ENCODE results near the gene ENTPD2. TPM values are rescaled to one million over a fixed set of nuclear protein-coding genes. Genes with fewer than 3 reads are reported as not detected.
A peak's percentile ranks its signal among the peaks of the same experiment; 100 is the strongest.

Gene ENTPD2
- total and polyA plus RNA-seq, 9 of the 15 experiments (the other 6 are each of a cell fraction or from before 2014, with no cell fraction given) = 0.04 to 0.60 (median 0.14) TPM; not detected in 4

DNA sequence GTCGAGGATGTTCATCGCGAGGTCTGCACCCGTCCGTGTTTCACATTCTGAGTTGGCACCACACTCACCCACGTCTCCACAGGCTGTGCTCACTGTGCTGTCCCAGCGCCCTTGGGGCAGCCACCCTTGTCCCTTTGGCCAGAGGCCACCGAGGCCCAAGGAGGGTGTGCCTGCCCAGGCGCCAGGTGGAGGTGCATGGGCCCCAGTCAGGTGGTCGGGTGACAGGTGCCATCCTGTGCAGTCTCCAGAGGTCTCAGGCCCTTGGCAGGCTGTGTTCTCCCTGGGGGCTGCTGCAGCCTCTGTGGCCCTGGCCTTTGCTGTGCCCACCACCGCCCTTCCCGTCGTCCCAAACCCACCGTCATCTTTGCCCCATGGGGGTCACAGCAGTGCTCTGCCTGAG lies 45.4 kb upstream of the ENTPD2 start:
- DNase-seq (ENCODE audit: extremely low read depth in 1 of 4, low spot score in 3 of 4) (no peak), ATAC-seq (no peak), FAIRE-seq (no peak)
- Histone ChIP-seq H3K4me2 (ENCODE audit: insufficient read depth, low read length) (no peak overlapping the region), H3K79me2 (ENCODE audit: control insufficient read depth, insufficient read depth, low read length) (no peaks in the 10 kb centered on the region), H3K36me3 (ENCODE audit: control insufficient read depth, insufficient read depth, low read length) (peaks cover 81% of the 10 kb centered on the region), H3K9me1 (ENCODE audit: control insufficient read depth, insufficient read depth, low read length) (no peaks in the 10 kb centered on the region), H3K4me3 (no peak overlapping the region), H3K9me3 (replicated peaks; ENCODE audit: control insufficient read depth, insufficient read depth, low read depth, low read length) (peaks cover 22% of the 10 kb centered on the region), H3K27me3 (ENCODE audit: control insufficient read depth in 2 of 2, insufficient read depth in 2 of 2, low read length in 2 of 2) (no peaks in the 10 kb centered on the region), H3K4me1 (replicated peaks in 1 of 2; ENCODE audit: control insufficient read depth in 2 of 2, insufficient read depth in 2 of 2, low read length in 2 of 2) (peaks cover 0 to 11% of the 10 kb centered on the region in 2 experiments; a peak in 1 of 5 replicates), H3K9ac (ENCODE audit: insufficient read depth in 1 of 2, low read depth in 2 of 2, low read length in 2 of 2) (peak overlapping the region in 1 of 2 experiments; percentile 58; a peak in 1 of 4 replicates), H3K27ac (ENCODE audit: extremely low read depth, low read depth, low read length) (no peak overlapping the region), H4K20me1 (replicated peaks; ENCODE audit: control insufficient read depth, insufficient read depth, low read length) (no peaks in the 10 kb centered on the region), H2AFZ (ENCODE audit: low read depth, low read length) (no peak overlapping the region)
- intact Hi-C loops (cut with micrococcal nuclease) = no loop called here
- BruUV-seq (replicated peaks) = no TSS peak
- CTCF ChIA-PET (ENCODE audit: low intra/inter-chr PET ratio) = no interaction called here
- POLR2A ChIA-PET = no interaction called here
- WGBS (ENCODE audit: insufficient coverage, low coverage, missing lambda C conversion rate) = 95% methylated on average over 8 of the region's 14 CpGs
- TF ChIP-seq RBM25 (IDR thresholded peaks at IDR 0.05; ENCODE audit: low read depth, low read length, severe bottlenecking) (no peak), RBFOX2 (IDR thresholded peaks at IDR 0.05; ENCODE audit: low read depth, low read length) (0 out of 2 replicates have a peak, but pooled peaks have one; percentile 34), RBM14 (IDR thresholded peaks at IDR 0.05; ENCODE audit: borderline replicate concordance, insufficient read depth, low read depth, low read length) (no peak), POLR2G (IDR thresholded peaks at IDR 0.05; ENCODE audit: low read depth, low read length) (peak; percentile 40)
- in situ Hi-C loops (cut with MboI) = no loop called here

DNA sequence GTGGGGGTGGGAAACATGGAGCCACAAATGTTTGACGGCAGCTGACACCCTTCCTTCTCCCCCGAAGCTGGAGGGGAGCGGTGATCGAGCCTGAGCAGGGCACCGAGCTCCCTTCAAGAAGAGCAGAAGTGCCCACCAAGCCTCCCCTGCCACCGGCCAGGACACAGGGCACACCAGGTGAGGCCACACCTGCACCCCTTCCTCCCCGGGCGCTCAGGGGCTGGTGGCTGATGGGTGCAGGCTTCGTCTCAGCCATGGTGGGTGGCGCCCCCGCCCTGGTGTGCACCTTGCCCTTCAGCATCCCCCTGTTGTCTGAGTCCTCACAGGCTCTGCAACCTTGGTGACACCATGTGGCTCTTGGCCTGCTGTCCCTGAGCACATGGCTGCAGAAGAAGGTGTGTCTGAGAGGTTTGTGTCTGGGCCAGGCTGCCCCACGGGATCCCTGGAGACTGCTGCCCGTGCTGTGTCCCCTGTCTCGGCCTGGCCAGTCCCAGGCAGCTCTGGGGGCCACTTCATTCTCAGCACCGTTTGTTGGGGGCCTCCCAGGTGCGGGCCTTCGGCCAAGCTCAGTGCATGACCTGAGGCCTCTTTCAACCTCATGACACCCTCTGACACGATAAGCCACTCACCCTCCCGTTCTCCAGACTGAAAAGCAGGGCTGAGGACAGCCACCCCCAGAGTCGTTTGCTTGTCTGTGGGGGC lies 44.1 kb upstream of the ENTPD2 start:
- peaks cover 0 to 11% of the 10 kb centered on the region in 2 experiments; a peak in 1 of 5 replicates for H3K4me1 ChIP-seq (replicated peaks in 1 of 2; ENCODE audit: control insufficient read depth in 2 of 2, insufficient read depth in 2 of 2, low read length in 2 of 2)
- no peaks in the 10 kb centered on the region for H3K79me2 ChIP-seq (ENCODE audit: control insufficient read depth, insufficient read depth, low read length)
- H3K36me3 ChIP-seq (ENCODE audit: control insufficient read depth, insufficient read depth, low read length) = peaks cover 69% of the 10 kb centered on the region
- no peak overlapping the region for H3K4me3 ChIP-seq
- FAIRE-seq (no peak), ATAC-seq (no peak), DNase-seq (ENCODE audit: extremely low read depth in 1 of 4, low spot score in 3 of 4) (no peak)
- WGBS (ENCODE audit: insufficient coverage, low coverage, missing lambda C conversion rate) = 92% methylated on average over 16 of the region's 20 CpGs
- H4K20me1 ChIP-seq (replicated peaks; ENCODE audit: control insufficient read depth, insufficient read depth, low read length) = no peaks in the 10 kb centered on the region
- no peak overlapping the region for H3K27ac ChIP-seq (ENCODE audit: extremely low read depth, low read depth, low read length)
- POLR2A ChIA-PET = interaction anchor here (1.0 to 3.3 kb wide), 2 partner anchors 9 to 10 kb away, joined by 5 to 18 read pairs; partner anchors contain the start of gene MAN1B1
- no peaks in the 10 kb centered on the region for H3K9me1 ChIP-seq (ENCODE audit: control insufficient read depth, insufficient read depth, low read length)
- H3K4me2 ChIP-seq (ENCODE audit: insufficient read depth, low read length) = no peak overlapping the region
- no peaks in the 10 kb centered on the region for H3K27me3 ChIP-seq (ENCODE audit: control insufficient read depth in 2 of 2, insufficient read depth in 2 of 2, low read length in 2 of 2)
- H3K9me3 ChIP-seq (replicated peaks; ENCODE audit: control insufficient read depth, insufficient read depth, low read depth, low read length) = peaks cover 13% of the 10 kb centered on the region
- TF ChIP-seq RBFOX2 (IDR thresholded peaks at IDR 0.05; ENCODE audit: low read depth, low read length) = 0 out of 2 replicates have a peak, but pooled peaks have one; percentile 12
- peak; percentile 28; the same call in 1 of the 2 replicates for TF ChIP-seq POLR2G (IDR thresholded peaks at IDR 0.05; ENCODE audit: low read depth, low read length)
- TF ChIP-seq, protein P1, sequence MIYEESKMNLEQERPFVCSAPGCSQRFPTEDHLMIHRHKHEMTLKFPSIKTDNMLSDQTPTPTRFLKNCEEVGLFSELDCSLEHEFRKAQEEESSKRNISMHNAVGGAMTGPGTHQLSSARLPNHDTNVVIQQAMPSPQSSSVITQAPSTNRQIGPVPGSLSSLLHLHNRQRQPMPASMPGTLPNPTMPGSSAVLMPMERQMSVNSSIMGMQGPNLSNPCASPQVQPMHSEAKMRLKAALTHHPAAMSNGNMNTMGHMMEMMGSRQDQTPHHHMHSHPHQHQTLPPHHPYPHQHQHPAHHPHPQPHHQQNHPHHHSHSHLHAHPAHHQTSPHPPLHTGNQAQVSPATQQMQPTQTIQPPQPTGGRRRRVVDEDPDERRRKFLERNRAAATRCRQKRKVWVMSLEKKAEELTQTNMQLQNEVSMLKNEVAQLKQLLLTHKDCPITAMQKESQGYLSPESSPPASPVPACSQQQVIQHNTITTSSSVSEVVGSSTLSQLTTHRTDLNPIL (CRISPR knock-in tag; IDR thresholded peaks at IDR 0.05) = no peak
- TF ChIP-seq CBX3 (IDR thresholded peaks at IDR 0.05; ENCODE audit: borderline replicate concordance in 1 of 2, low read length in 2 of 2) = no peak
- no peak for TF ChIP-seq FOXM1 (IDR thresholded peaks at IDR 0.05; ENCODE audit: low read depth)
- TF ChIP-seq FOXM1 (CRISPR knock-in tag; IDR thresholded peaks at IDR 0.05; ENCODE audit: low read depth) = no peak
- no peak for TF ChIP-seq ZNF551 (CRISPR knock-in tag; IDR thresholded peaks at IDR 0.05)
- TF ChIP-seq ZNF785 (CRISPR knock-in tag; IDR thresholded peaks at IDR 0.05) = no peak
- no peak for TF ChIP-seq TEAD2 (tag; IDR thresholded peaks at IDR 0.05)
- in situ Hi-C loops (cut with MboI) (no loop called here), intact Hi-C loops (cut with micrococcal nuclease) (no loop called here)
- no peak overlapping the region for H2AFZ ChIP-seq (ENCODE audit: low read depth, low read length)
- BruUV-seq (replicated peaks) = no TSS peak
- CTCF ChIA-PET (ENCODE audit: low intra/inter-chr PET ratio) = no interaction called here
- H3K9ac ChIP-seq (ENCODE audit: insufficient read depth in 1 of 2, low read depth in 2 of 2, low read length in 2 of 2) = peak overlapping the region in 1 of 2 experiments; percentile 64; a peak in 1 of 4 replicates

All from K562 (cell line).